ENCODE results near the gene OCLN. TPM values are rescaled to one million over a fixed set of nuclear protein-coding genes. Genes with fewer than 3 reads are reported as not detected.

Gene OCLN
- total and polyA plus RNA-seq, 9 of the 15 experiments (the other 6 are each of a cell fraction or from before 2014, with no cell fraction given), result 0.05 to 0.29 (median 0.15) TPM

GRCh38 chr5:69497006-69497520, 4.5 kb downstream of the OCLN start (continued):
- TF ChIP-seq AFF1 (IDR thresholded peaks at IDR 0.05; ENCODE audit: low read depth in 1 of 2, partially characterized antibody in 2 of 2), result no peak
- no peak for TF ChIP-seq HLTF (IDR thresholded peaks at IDR 0.05)
- TF ChIP-seq TCF7L2 (IDR thresholded peaks at IDR 0.05; ENCODE audit: low read depth, low read length), result no peak
- no peak for TF ChIP-seq ZZZ3 (IDR thresholded peaks at IDR 0.05)
- TF ChIP-seq ZBTB34 (CRISPR knock-in tag; IDR thresholded peaks at IDR 0.05), result no peak
- TF ChIP-seq, protein P1, sequence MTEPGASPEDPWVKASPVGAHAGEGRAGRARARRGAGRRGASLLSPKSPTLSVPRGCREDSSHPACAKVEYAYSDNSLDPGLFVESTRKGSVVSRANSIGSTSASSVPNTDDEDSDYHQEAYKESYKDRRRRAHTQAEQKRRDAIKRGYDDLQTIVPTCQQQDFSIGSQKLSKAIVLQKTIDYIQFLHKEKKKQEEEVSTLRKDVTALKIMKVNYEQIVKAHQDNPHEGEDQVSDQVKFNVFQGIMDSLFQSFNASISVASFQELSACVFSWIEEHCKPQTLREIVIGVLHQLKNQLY (CRISPR knock-in tag; conservative IDR thresholded peaks at IDR 0.05), result no peak
- TF ChIP-seq HIVEP1 (CRISPR knock-in tag; IDR thresholded peaks at IDR 0.05), result no peak
- no peak for TF ChIP-seq EZH2 (IDR thresholded peaks at IDR 0.05; ENCODE audit: borderline replicate concordance, low read depth, low read length)

Data from K562 (cell line).